Keratinocyte (primary cell): ENCODE measurements around the gene ARMH2. TPM values are rescaled to one million over a fixed set of nuclear protein-coding genes. Genes with fewer than 3 reads are reported as not detected.
"Not testable (repeated sequence)": the region's sequence is repeated elsewhere in the genome, so short reads cannot be mapped to it uniquely, and the experiment has no call there.

Experiments used
- DNase-seq: peaks from one replicate; pipeline ENCODE4 v3.0.0-alpha.2; 2011; ENCODE audit warnings: low read depth, missing footprints, low spot score
- FAIRE-seq: peaks from 2 replicates; lab custom pipeline; 2011; peaks lifted over from hg19 to GRCh38; lab: Jason Lieb, UNC
- H2AFZ ChIP-seq: 2 replicates; pipeline ENCODE4 v1.6.0; 2012; ENCODE audit warnings: low read length, control low read depth, inconsistent platforms; ENCODE audit not compliant: control insufficient read depth
- H3K27ac ChIP-seq: 2 replicates; pipeline ENCODE4 v1.5.1; 2011; ENCODE audit warnings: low read length; ENCODE audit not compliant: control insufficient read depth, insufficient read depth
- H3K27me3 ChIP-seq: 3 replicates; pipeline ENCODE4 v1.6.0; 2011; ENCODE audit warnings: low read length; ENCODE audit not compliant: control insufficient read depth, insufficient read depth; ENCODE audit errors: extremely low read depth
- H3K36me3 ChIP-seq, 2 experiments: 2 replicates in 1 of 2; 3 replicates in 1 of 2; pipeline ENCODE4 v1.5.1; 2011; ENCODE audit warnings: low read length in 2 of 2, mild to moderate bottlenecking in 1 of 2; ENCODE audit not compliant: control insufficient read depth in 2 of 2, insufficient read depth in 2 of 2; ENCODE audit errors: extremely low read depth in 1 of 2
- H3K4me1 ChIP-seq: 3 replicates; pipeline ENCODE4 v1.5.1; 2011; ENCODE audit warnings: low read length; ENCODE audit not compliant: control insufficient read depth, insufficient read depth; ENCODE audit errors: extremely low read depth
- H3K4me2 ChIP-seq: 3 replicates; pipeline ENCODE4 v1.6.0; 2011; ENCODE audit warnings: low read depth, low read length; ENCODE audit not compliant: control insufficient read depth, insufficient read depth; ENCODE audit errors: extremely low read depth
- H3K4me3 ChIP-seq, 3 experiments: fragments of 200-600 bp in 1 of 3; sonication (generic) in 1 of 3; 2 replicates in 2 of 3; 3 replicates in 1 of 3; pipeline ENCODE4 v1.5.1; 2011 to 2016; ENCODE audit warnings: low read length in 3 of 3, mild to moderate bottlenecking in 3 of 3, control low read depth in 2 of 3, inconsistent platforms in 1 of 3, low read depth in 1 of 3, mixed read lengths in 1 of 3, mixed run types in 1 of 3, moderate library complexity in 1 of 3; ENCODE audit not compliant: control insufficient read depth in 2 of 3, insufficient read depth in 2 of 3; ENCODE audit errors: extremely low read depth in 1 of 3
- H3K79me2 ChIP-seq: 2 replicates; pipeline ENCODE4 v1.6.0; 2012; ENCODE audit warnings: low read length; ENCODE audit not compliant: control insufficient read depth, insufficient read depth
- H3K9ac ChIP-seq: 3 replicates; pipeline ENCODE4 v1.6.0; 2011; ENCODE audit warnings: low read length; ENCODE audit not compliant: control insufficient read depth, insufficient read depth; ENCODE audit errors: extremely low read depth
- H3K9me1 ChIP-seq: 3 replicates; pipeline ENCODE4 v1.6.0; 2011; ENCODE audit warnings: low read length; ENCODE audit not compliant: control insufficient read depth, insufficient read depth; ENCODE audit errors: extremely low read depth
- H3K9me3 ChIP-seq: 2 replicates; pipeline ENCODE4 v1.5.1; 2012; ENCODE audit warnings: low read depth, low read length; ENCODE audit not compliant: control insufficient read depth
- H4K20me1 ChIP-seq: 3 replicates; pipeline ENCODE4 v1.6.0; 2011; ENCODE audit warnings: low read length; ENCODE audit not compliant: control insufficient read depth, insufficient read depth; ENCODE audit errors: extremely low read depth
- CTCF ChIP-seq, 3 experiments: IDR thresholded peaks in 1 of 3; conservative IDR thresholded peaks in 1 of 3; optimal IDR thresholded peaks in 1 of 3; 2 replicates in 2 of 3; 3 replicates in 1 of 3; pipeline versions ENCODE3 to v1.5.1; 2011; ENCODE audit warnings: low read length in 3 of 3, mild to moderate bottlenecking in 3 of 3, moderate library complexity in 2 of 3, control low read depth in 1 of 3, inconsistent platforms in 1 of 3; ENCODE audit not compliant: insufficient read depth in 2 of 3; ENCODE audit errors: extremely low read depth in 1 of 3
- EZH2 ChIP-seq: IDR thresholded peaks from one replicate; pipeline ENCODE4 v1.6.1; 2012; ENCODE audit warnings: inconsistent platforms, mild to moderate bottlenecking, low read length, moderate library complexity
- dilution Hi-C: fragments of 300-500 bp; cut with MboI; formaldehyde crosslinking; loops from one replicate; pipeline ENCODE4 v1.7.0; 2020; ENCODE audit warnings: low sequenced_read_pairs; ENCODE audit not compliant: extremely low pct_ligation_motif_present
- polyA plus RNA-seq, 5 experiments: library from polyadenylated mRNA; depleted of rRNA in 3 of 5; stranded (reverse) in 3 of 5; stranded (forward) in 1 of 5; unstranded in 1 of 5; fragments of >200 nt; gene quantifications; 1 replicate in 1 of 5; 2 replicates in 3 of 5; 3 replicates in 1 of 5; pipeline versions ENCODE4 v1.2.1 to v1.2.3, GENCODE V29; 2011 to 2012; ENCODE audit warnings: missing spikeins in 2 of 5, low read depth in 1 of 5, low replicate concordance in 1 of 5

The ARMH2 gene
- polyA plus RNA-seq, 1 donor (not counting 4 experiments of a cell fraction or from before 2014, with no cell fraction given) = not detected

- dilution Hi-C loops, H3K79me2 ChIP-seq, H2AFZ ChIP-seq, H3K27me3 ChIP-seq, H3K9ac ChIP-seq, H3K9me1 ChIP-seq, DNase-seq, H4K20me1 ChIP-seq, H3K4me3 ChIP-seq, FAIRE-seq, H3K27ac ChIP-seq, H3K9me3 ChIP-seq, H3K4me1 ChIP-seq, H3K4me2 ChIP-seq, H3K36me3 ChIP-seq: not testable (repeated sequence)
These were observed 33.6 kb downstream of the ARMH2 start for GRCh38 chr6:24764833-24765828.

GRCh38 chr6:24763578-24763977 lies 35.1 kb downstream of the ARMH2 start:
- H2AFZ ChIP-seq = no peak overlapping the region
- H4K20me1 ChIP-seq = no peaks in the 10 kb centered on the region
- H3K9me1 ChIP-seq = no peaks in the 10 kb centered on the region
- no peak overlapping the region for H3K27ac ChIP-seq
- H3K9me3 ChIP-seq = no peaks in the 10 kb centered on the region
- H3K36me3 ChIP-seq = no peaks in the 10 kb centered on the region
- TF ChIP-seq EZH2 = no peak
- TF ChIP-seq CTCF (optimal IDR thresholded peaks at IDR 0.05 in 1 of 3, IDR thresholded peaks at IDR 0.05 in 1 of 3, conservative IDR thresholded peaks at IDR 0.05 in 1 of 3; ENCODE audit: extremely low read depth in 1 of 3, insufficient read depth in 2 of 3, low read length in 3 of 3) = no peak
- H3K4me1 ChIP-seq = peaks cover 5% of the 10 kb centered on the region
- H3K4me3 ChIP-seq = no peak overlapping the region
- H3K79me2 ChIP-seq = no peaks in the 10 kb centered on the region
- no peaks in the 10 kb centered on the region for H3K27me3 ChIP-seq
- H3K4me2 ChIP-seq = peak overlapping the region; percentile 35
- no peak overlapping the region for H3K9ac ChIP-seq
- dilution Hi-C loops = no loop called here
- no peak for DNase-seq
- FAIRE-seq = no peak
